SW480 (cell line): ENCODE results near the gene CDX1.

Experiments used
- DNase-seq: peaks from one replicate; pipeline ENCODE4 v3.0.0-alpha.2; 2016; ENCODE audit warnings: low spot score

CDX1 gene

GRCh38 chr5:150163547-150164059 is 3.0 kb upstream of the CDX1 start:
- no peak for DNase-seq

GRCh38 chr5:150164211-150164980 is 2.2 kb upstream of the CDX1 start:
- DNase-seq: no peak

DNA sequence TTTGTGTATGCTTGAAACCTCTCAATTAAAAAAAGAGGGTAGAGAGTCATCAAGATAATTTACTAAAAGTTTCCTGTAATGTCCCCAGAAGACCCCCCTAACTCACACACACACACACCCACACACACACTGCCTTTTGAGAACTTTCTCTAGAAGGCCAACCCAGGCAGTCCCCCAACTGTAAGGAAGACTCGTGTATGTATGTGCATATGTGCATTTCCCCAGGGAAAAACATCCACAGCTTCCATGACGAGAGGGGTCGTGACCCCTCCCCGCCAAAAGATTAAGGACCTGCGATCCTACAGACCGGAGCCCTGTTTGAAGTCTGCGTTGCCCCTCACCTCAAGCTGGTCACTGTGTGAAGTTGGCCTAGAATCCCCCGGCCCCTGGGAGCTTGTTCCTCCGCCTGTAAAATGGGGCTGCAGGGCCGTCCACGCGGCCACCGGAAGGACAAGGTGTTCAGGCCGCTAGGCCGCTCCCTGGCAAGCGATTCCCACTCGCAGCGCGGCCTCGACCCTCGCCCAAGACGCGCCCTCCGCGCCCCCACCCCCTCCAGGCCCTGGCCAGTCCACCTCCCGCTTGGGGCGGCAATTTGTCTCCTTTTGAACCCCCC is 435 bp upstream of the CDX1 start:
- no peak for DNase-seq

- DNase-seq: no peak
These were observed 903 bp downstream of the CDX1 start for GRCh38 chr5:150167512-150167850.

GRCh38 chr5:150167908-150168307 is 1.3 kb downstream of the CDX1 start:
- no peak for DNase-seq

GRCh38 chr5:150168864-150169263 is 2.3 kb downstream of the CDX1 start:
- DNase-seq: no peak

DNA sequence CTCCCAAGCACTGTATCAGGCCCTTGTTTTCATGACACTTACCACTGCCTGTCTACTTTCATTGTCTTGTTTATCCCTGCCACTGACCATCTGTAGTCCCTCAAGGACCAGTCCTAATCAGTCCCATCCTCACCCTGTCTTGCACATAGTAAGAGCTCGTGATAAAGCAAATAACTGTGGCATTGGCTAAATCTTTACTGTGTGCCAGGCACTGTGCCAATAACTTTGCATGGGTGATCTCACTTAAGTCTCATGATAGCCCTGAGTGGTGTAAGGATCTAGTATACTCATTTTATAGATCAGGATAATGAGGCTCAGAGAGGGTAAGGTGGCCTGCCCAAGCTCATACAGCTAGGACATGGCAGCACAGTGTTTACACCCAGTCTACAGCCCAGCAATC is 5.6 kb downstream of the CDX1 start:
- DNase-seq: no peak

DNA sequence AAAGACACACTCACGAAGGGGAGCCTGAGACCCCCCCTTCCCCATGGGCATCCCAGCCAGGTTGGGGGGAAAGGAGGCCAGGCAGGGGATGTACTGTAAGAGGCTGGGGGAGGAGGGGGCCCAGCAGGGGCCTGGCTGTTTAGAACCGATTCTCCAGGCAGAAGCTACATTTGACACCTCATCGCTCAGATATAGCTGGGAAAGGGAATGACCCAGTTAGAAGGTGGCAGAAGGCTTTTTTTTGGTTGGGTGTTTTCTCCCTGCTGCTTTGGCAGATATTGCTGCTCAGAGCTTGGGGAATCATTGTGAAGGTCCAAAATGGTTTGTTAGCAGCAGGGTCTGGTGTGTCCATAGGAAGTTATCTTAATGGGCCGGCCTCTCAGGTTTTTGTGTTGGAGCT is 6.0 kb downstream of the CDX1 start:
- DNase-seq: no peak

GRCh38 chr5:150173161-150173560 is 6.6 kb downstream of the CDX1 start:
- no peak for DNase-seq

GRCh38 chr5:150174285-150174684 is 7.7 kb downstream of the CDX1 start:
- DNase-seq: no peak

GRCh38 chr5:150175076-150175475 is 8.5 kb downstream of the CDX1 start:
- no peak for DNase-seq

GRCh38 chr5:150175536-150175935 is 9.0 kb downstream of the CDX1 start:
- peak; percentile 32 for DNase-seq

DNA sequence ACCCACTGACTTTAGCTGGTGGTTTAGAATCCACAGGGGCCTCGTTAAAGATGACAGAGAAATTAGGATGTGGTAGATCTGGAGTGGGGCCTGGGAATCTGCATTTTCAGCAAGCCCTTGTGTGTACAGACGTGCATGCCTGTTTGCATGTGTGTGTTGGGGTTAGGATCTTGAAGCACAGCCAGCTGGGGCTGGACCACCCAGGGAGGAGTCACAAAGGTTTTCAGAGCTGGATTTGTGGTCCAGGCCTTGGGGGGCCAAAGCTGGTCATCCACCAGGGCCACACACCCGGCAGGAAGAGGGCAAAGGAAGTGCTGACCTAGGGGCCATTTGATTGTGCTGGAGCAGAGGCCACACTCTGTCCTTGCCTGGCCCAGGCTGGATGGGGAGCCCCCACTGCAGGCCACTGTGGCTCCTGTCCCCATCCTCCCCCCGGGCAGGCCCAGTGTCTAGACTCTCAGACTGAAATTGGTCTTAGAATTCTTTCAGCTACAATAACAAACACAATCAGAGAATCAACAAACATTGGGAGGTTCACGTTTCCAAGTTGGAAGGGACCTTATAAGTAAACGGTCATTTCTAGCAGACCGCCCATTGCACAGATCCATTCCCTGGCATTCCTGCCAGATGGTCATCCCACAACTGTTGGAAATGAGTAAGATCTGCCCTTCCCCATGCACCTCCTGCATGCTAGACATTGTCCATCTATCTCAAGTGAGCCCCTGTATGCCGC is 10.3 kb downstream of the CDX1 start:
- no peak for DNase-seq

- DNase-seq: no peak
These were observed 11.1 kb downstream of the CDX1 start for GRCh38 chr5:150177721-150178120.

GRCh38 chr5:150178262-150178661 is 11.7 kb downstream of the CDX1 start:
- no peak for DNase-seq

DNA sequence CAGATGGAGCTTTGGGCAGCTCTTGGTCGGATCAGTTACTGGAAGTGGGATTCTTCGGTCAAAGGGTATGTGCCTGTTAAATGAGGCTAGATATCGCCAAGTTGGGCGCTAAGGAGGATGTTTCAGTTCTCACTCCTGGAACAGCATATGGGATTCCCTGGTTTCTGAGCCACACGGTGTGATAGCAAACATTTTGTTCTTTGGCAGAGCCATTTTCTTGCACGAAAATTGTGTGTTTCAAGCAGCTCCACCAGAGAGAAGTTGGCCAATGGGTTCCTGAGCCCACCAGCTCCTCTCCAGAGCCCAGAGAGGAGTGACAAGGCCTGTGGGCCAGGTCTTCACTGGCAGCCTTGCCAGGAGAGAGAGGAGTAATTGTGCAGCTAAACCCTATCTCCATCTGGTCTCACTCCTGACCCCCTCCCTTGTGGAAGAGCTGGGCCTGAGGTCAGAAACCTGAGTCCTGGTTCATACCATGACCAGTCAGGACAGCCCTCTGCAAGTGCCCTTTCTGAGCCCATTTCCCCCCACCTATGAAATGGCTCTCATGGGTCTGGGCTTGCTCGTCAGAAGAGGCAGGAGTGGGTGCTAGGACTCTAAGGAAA is 12.5 kb downstream of the CDX1 start:
- no peak for DNase-seq

DNA sequence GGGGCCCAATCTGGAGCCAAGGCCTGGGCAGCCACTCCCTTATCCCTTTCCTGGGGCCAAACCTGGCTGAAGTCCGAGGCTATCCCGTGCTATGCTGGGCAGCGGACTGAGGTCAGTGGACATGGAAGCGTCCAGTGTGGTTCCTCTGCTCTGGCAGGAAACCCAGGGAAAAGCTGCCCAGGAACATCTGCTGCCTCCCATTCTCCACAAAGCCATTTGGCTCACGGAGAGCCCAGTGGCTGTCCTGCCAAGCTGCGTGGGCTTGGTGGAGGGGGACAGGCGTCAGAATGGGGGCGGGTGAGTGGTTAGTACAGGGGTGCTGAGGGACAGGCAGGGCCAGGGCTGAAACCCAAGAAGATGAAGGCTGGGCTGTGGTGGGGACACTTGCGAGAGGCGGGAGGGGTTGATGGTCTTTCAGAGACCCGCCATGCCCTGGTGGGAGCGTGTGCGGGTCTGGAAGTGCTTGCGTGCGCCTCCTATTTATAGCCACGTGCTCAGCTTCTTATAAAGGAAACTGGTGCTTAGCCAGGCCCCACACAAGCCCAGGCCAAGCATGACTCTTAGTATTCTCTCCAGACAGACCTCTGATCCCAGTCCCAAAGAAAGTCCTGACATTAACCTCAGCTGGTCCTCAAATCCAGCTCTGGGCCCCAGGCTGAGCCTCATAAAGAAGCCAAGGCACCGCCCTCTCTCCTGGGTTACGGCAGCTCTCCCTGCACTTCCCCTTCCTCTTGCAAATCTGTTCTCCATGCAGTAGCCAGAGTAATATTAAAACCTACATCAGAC is 13.9 kb downstream of the CDX1 start:
- DNase-seq: no peak

GRCh38 chr5:150181027-150181426 is 14.4 kb downstream of the CDX1 start:
- no peak for DNase-seq

DNA sequence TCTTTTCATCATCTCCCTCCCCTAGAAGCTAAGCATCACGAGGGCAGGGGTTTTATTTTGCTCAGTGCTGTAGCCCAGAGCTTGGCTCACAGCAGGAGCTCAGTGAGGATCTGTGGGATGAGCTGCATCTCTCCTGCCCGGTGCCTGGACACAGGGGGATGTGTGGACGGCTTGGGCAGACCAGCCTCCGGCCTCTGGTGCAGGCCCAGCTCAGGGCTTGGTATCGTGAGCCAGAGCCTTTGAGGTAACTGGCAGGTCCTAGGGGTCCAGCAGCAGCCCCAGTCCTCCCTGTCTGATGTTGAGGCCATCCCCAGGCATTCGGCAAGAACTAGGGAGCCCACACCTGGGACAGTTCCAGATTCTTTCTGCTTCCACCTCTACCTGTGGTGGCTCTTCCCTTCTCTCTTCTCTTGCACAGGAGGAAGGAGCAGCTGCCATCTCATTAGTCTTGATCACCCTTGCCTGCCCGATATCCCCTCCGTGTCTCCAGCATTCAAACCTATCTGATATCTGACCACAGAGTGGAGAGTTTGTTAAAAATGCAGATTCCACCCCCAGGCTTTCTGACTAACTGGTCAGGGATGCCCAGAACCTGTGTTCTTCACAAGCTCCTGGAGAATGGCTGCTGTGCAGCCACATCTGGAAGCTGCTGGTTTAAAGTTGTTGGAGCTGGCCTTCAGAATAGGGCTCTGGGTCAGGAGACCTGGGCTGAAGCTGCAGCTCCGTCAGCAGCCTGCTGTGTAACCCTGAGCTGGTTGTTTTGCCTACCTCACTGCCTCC is 15.4 kb downstream of the CDX1 start:
- no peak for DNase-seq

DNA sequence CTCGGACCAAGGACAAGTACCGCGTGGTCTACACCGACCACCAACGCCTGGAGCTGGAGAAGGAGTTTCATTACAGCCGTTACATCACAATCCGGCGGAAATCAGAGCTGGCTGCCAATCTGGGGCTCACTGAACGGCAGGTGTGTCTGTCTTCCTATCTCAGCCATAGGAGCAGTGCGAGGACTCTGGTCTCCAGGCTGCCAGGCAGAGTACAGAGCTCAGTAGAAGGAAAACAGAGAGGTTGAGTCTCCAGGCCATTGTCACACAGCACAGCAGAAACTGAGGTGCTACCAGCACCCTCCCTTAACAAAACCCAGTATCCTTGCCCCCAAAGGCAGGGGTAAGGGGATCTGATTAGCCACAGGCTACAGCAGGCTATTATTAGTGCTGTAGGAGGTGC is 16.2 kb downstream of the CDX1 start:
- DNase-seq: no peak

DNA sequence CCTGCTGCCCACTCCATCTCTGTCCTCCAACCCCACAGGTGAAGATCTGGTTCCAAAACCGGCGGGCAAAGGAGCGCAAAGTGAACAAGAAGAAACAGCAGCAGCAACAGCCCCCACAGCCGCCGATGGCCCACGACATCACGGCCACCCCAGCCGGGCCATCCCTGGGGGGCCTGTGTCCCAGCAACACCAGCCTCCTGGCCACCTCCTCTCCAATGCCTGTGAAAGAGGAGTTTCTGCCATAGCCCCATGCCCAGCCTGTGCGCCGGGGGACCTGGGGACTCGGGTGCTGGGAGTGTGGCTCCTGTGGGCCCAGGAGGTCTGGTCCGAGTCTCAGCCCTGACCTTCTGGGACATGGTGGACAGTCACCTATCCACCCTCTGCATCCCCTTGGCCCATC is 16.9 kb downstream of the CDX1 start:
- DNase-seq: no peak
